22Rv1 (cell line): ENCODE results near the gene SLC26A9.

ENCODE experiments used
- ZFX ChIP-seq: fragments of 450-650 bp; IDR thresholded peaks from 2 replicates; pipeline ENCODE4 v1.6.1; 2017; ENCODE audit warnings: antibody characterized with exemption, borderline replicate concordance
- TF ChIP-seq, protein P1 (sequence below): fragments of 450-650 bp; IDR thresholded peaks from 2 replicates; pipeline ENCODE4 v1.5.1; 2017; ENCODE audit warnings: mild to moderate bottlenecking

DNA sequence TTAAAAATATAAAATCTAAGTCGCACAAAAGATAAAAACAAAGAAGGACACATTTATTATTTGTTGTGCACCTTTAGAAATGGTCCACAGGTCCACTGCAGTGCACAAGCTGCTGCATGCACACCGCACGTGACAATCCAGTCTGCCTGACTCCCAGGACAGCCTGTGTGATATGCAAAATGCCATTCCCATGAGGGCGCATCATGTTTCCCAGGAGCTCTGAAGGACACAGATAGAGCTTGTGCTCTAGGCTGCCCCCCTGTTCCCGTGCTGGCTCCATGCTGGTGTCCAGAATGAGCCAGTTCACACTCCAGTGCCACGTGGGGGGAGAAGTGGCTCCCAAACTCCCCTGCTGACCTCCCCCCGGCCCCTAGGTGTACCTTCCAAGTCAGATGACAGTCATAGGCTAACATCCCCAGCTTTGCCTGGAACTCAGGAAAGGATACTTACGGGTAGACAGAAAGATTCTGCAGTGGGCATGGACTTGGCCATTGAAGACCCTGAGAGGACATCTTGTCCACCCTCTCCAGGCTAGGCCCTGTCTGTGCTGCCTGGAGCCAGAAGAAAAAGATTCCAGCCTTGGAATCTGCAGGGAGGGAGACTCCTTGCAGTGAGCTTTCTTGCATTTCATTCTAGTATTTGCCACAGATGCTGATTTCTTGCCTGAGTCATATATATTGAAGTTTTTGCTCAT lies 33.6 kb upstream of the SLC26A9 start:
- TF ChIP-seq, protein P1, sequence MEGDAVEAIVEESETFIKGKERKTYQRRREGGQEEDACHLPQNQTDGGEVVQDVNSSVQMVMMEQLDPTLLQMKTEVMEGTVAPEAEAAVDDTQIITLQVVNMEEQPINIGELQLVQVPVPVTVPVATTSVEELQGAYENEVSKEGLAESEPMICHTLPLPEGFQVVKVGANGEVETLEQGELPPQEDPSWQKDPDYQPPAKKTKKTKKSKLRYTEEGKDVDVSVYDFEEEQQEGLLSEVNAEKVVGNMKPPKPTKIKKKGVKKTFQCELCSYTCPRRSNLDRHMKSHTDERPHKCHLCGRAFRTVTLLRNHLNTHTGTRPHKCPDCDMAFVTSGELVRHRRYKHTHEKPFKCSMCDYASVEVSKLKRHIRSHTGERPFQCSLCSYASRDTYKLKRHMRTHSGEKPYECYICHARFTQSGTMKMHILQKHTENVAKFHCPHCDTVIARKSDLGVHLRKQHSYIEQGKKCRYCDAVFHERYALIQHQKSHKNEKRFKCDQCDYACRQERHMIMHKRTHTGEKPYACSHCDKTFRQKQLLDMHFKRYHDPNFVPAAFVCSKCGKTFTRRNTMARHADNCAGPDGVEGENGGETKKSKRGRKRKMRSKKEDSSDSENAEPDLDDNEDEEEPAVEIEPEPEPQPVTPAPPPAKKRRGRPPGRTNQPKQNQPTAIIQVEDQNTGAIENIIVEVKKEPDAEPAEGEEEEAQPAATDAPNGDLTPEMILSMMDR = no peak
- TF ChIP-seq ZFX = no peak
